SK-N-SH (cell line): ENCODE data around the gene PPP5C. TPM values are rescaled to one million over a fixed set of nuclear protein-coding genes. Genes with fewer than 3 reads are reported as not detected.

ENCODE experiments used
- CTCF ChIA-PET: fragments of 300-600, 350-600 bp; formaldehyde crosslinking; extraction: SDS; loops from one replicate; lab custom pipeline; 2021; lab: Yijun Ruan, JAX
- POLR2A ChIA-PET: fragments of 350-600 bp; sonication (Branson Sonifier 250); formaldehyde crosslinking; extraction: SDS; loops from one replicate; lab custom pipeline; 2020; ENCODE audit warnings: antibody characterized with exemption, inconsistent platforms; lab: Yijun Ruan, JAX
- DNase-seq: peaks from one replicate; pipeline ENCODE4 v3.0.0; 2012
- H2AFZ ChIP-seq: fragments of 200-600 bp; sonication (generic); 2 replicates; pipeline ENCODE4 v1.8.1; 2016; ENCODE audit warnings: antibody characterized with exemption, mild to moderate bottlenecking, low read depth
- H3F3A ChIP-seq: fragments of 200-600 bp; sonication (generic); replicated peaks from 2 replicates; pipeline ENCODE3; 2016; ENCODE audit warnings: antibody characterized with exemption, mild to moderate bottlenecking; ENCODE audit not compliant: insufficient read depth
- H3K27ac ChIP-seq, 2 experiments: fragments of 200-500 bp in 1 of 2; fragments of 200-600 bp in 1 of 2; sonication (Bioruptor generic) in 1 of 2; sonication (generic), shearing (Covaris generic) in 1 of 2; 2 replicates each; pipeline versions ENCODE4 v1.5.1 to v1.6.1; 2014 to 2016; ENCODE audit warnings: low read depth in 2 of 2, inconsistent platforms in 1 of 2, low read length in 1 of 2, mild to moderate bottlenecking in 1 of 2, mixed read lengths in 1 of 2
- H3K27me3 ChIP-seq: fragments of 200-600 bp; sonication (generic), shearing (Covaris generic); 2 replicates; pipeline ENCODE4 v1.6.1; 2016; ENCODE audit warnings: mixed run types; ENCODE audit not compliant: insufficient read depth
- H3K36me3 ChIP-seq, 2 experiments: fragments of 200-500 bp in 1 of 2; fragments of 200-600 bp in 1 of 2; sonication (Bioruptor generic) in 1 of 2; sonication (generic) in 1 of 2; replicated peaks in 1 of 2; 2 replicates each; pipeline versions ENCODE3 to v1.5.1; 2014 to 2016; ENCODE audit warnings: low read length in 1 of 2, mild to moderate bottlenecking in 1 of 2; ENCODE audit not compliant: insufficient read depth in 2 of 2, control insufficient read depth in 1 of 2
- H3K4me1 ChIP-seq, 2 experiments: fragments of 200-500 bp in 1 of 2; fragments of 200-600 bp in 1 of 2; sonication (Bioruptor generic) in 1 of 2; sonication (generic), shearing (Covaris generic) in 1 of 2; 2 replicates each; pipeline versions ENCODE4 v1.5.1 to v1.6.1; 2014 to 2016; ENCODE audit warnings: low read depth in 1 of 2, low read length in 1 of 2, mixed run types in 1 of 2; ENCODE audit not compliant: insufficient read depth in 2 of 2, control insufficient read depth in 1 of 2
- H3K4me2 ChIP-seq: fragments of 200-600 bp; sonication (generic), shearing (Covaris generic); 2 replicates; pipeline ENCODE4 v1.6.1; 2017; ENCODE audit warnings: mixed run types
- H3K4me3 ChIP-seq, 2 experiments: fragments of 200-500 bp in 1 of 2; fragments of 200-600 bp in 1 of 2; sonication (Bioruptor generic) in 1 of 2; sonication (generic), shearing (Covaris generic) in 1 of 2; 2 replicates each; pipeline versions ENCODE4 v1.5.1 to v1.8.1; 2014 to 2016; ENCODE audit warnings: low read depth in 2 of 2, inconsistent platforms in 1 of 2, low read length in 1 of 2, mild to moderate bottlenecking in 1 of 2, mixed read lengths in 1 of 2, moderate library complexity in 1 of 2
- H3K79me2 ChIP-seq: fragments of 200-600 bp; sonication (generic); 2 replicates; pipeline ENCODE4 v1.8.1; 2017; ENCODE audit warnings: mild to moderate bottlenecking; ENCODE audit not compliant: insufficient read depth
- H3K9ac ChIP-seq: fragments of 200-600 bp; sonication (generic); 2 replicates; pipeline ENCODE4 v1.6.1; 2017; ENCODE audit warnings: mixed run types
- H3K9me2 ChIP-seq: fragments of 200-600 bp; sonication (generic); 2 replicates; pipeline ENCODE4 v1.6.1; 2017; ENCODE audit warnings: mixed run types
- H3K9me3 ChIP-seq: fragments of 200-600 bp; sonication (generic); 2 replicates; pipeline ENCODE4 v1.6.1; 2017; ENCODE audit warnings: mixed run types, mild to moderate bottlenecking, moderate library complexity
- H4K20me1 ChIP-seq: fragments of 200-600 bp; sonication (generic); 2 replicates; pipeline ENCODE4 v1.6.1; 2017; ENCODE audit warnings: mild to moderate bottlenecking, mixed run types; ENCODE audit not compliant: insufficient read depth
- CTCF ChIP-seq: fragments of 200-600 bp; sonication (generic); IDR thresholded peaks from 2 replicates; pipeline ENCODE4 v1.6.1; 2017; ENCODE audit warnings: antibody characterized with exemption, mild to moderate bottlenecking, moderate library complexity
- EP300 ChIP-seq, 2 experiments: IDR thresholded peaks; 2 replicates each; pipeline versions ENCODE4 v1.4.0 to v1.6.1; 2012; ENCODE audit warnings: borderline replicate concordance in 1 of 2, low read depth in 1 of 2, low read length in 1 of 2
- FOSL2 ChIP-seq: IDR thresholded peaks from 2 replicates; pipeline ENCODE4 v1.4.0; 2012; ENCODE audit warnings: low read depth, mild to moderate bottlenecking, moderate library complexity, borderline replicate concordance
- IRF3 ChIP-seq: fragments of 150-350 bp; IDR thresholded peaks from 2 replicates; pipeline ENCODE4 v1.6.1; 2016; ENCODE audit warnings: mild to moderate bottlenecking, low read depth, low read length
- JUND ChIP-seq: IDR thresholded peaks from 2 replicates; pipeline ENCODE4 v1.4.0; 2012
- MEF2A ChIP-seq: IDR thresholded peaks from 2 replicates; pipeline ENCODE4 v1.4.0; 2012; ENCODE audit warnings: low read depth, borderline replicate concordance
- MXI1 ChIP-seq: IDR thresholded peaks from 2 replicates; pipeline ENCODE4 v1.6.1; 2012; ENCODE audit warnings: mild to moderate bottlenecking, low read depth, low read length, improper control_type of control experiment
- NRF1 ChIP-seq: IDR thresholded peaks from 2 replicates; pipeline ENCODE4 v1.6.1; 2012; ENCODE audit warnings: low read depth, mild to moderate bottlenecking, low read length
- POLR2AphosphoS5 ChIP-seq: IDR thresholded peaks from 2 replicates; pipeline ENCODE4 v1.6.1; 2012; ENCODE audit warnings: low read depth, low read length
- RAD21 ChIP-seq: IDR thresholded peaks from 2 replicates; pipeline ENCODE4 v1.6.1; 2012; ENCODE audit warnings: mild to moderate bottlenecking, low read length
- REST ChIP-seq: IDR thresholded peaks from 2 replicates; pipeline ENCODE4 v1.6.1; 2012; ENCODE audit warnings: mild to moderate bottlenecking, low read depth, low read length, moderate library complexity
- RFX5 ChIP-seq: IDR thresholded peaks from 2 replicates; pipeline ENCODE4 v1.6.1; 2012; ENCODE audit warnings: mild to moderate bottlenecking, improper control_type of control experiment, low read length
- SIN3A ChIP-seq: IDR thresholded peaks from 2 replicates; pipeline ENCODE4 v1.6.1; 2012; ENCODE audit warnings: low read depth, mild to moderate bottlenecking, low read length, moderate library complexity, borderline replicate concordance
- SMC3 ChIP-seq: IDR thresholded peaks from 2 replicates; pipeline ENCODE4 v1.6.1; 2012; ENCODE audit warnings: low read depth, low read length, improper control_type of control experiment
- TEAD4 ChIP-seq: IDR thresholded peaks from 2 replicates; pipeline ENCODE4 v1.4.0; 2012; ENCODE audit warnings: mild to moderate bottlenecking, borderline replicate concordance; ENCODE audit not compliant: insufficient read depth
- USF2 ChIP-seq: fragments of 150-350 bp; IDR thresholded peaks from 2 replicates; pipeline ENCODE4 v1.6.1; 2017; ENCODE audit warnings: antibody characterized with exemption, low read length, low read depth, borderline replicate concordance
- YY1 ChIP-seq: IDR thresholded peaks from 2 replicates; pipeline ENCODE4 v1.4.0; 2012; ENCODE audit warnings: low read depth, mild to moderate bottlenecking
- WGBS: methylation state at CpG from one replicate; pipeline ENCODE4 v1.1.6; 2017; ENCODE audit warnings: low lambda C conversion rate; 5-methylcytosine and 5-hydroxymethylcytosine counted together
- polyA plus RNA-seq, 3 experiments: library from polyadenylated mRNA; depleted of rRNA; stranded (reverse); fragments of >200 nt; gene quantifications; 2 replicates each; pipeline ENCODE4 v1.2.3, GENCODE V29; 2012

Gene PPP5C
- polyA plus RNA-seq, 1 of the 3 experiments (the other 2 are of a cell fraction): 162 TPM

- no peaks in the 10 kb centered on the region for H3K27me3 ChIP-seq
- 89% methylated on average over 16 of the region's 30 CpGs for WGBS
- peaks cover 41 to 64% of the 10 kb centered on the region in 2 experiments for H3K36me3 ChIP-seq
- no peak overlapping the region for H3K4me3 ChIP-seq
- no peaks in the 10 kb centered on the region for H3K9me3 ChIP-seq
- TF ChIP-seq POLR2AphosphoS5: no peak
- no peak for TF ChIP-seq USF2
- no peak for TF ChIP-seq SIN3A
- no peak for TF ChIP-seq RAD21
- TF ChIP-seq YY1: no peak
- TF ChIP-seq RFX5: no peak
- no peak for TF ChIP-seq MEF2A
- no peak for TF ChIP-seq EP300 (IDR thresholded peaks at IDR 0.05; ENCODE audit: borderline replicate concordance in 1 of 2, low read depth in 1 of 2, low read length in 1 of 2)
- TF ChIP-seq FOSL2: no peak
- no peaks in the 10 kb centered on the region for H4K20me1 ChIP-seq
- no peaks in the 10 kb centered on the region for H3K4me1 ChIP-seq
- DNase-seq: no peak
- no peak overlapping the region for H2AFZ ChIP-seq
- no peaks in the 10 kb centered on the region for H3K9me2 ChIP-seq
- ChIA-PET POLR2A (no interaction called here), CTCF (interaction anchor here (1.0 to 4.1 kb wide), 4 partner anchors 8 to 143 kb away, joined by 3 to 25 read pairs (median 3); no protein-coding TSS in a partner anchor)
- H3K27ac ChIP-seq: no peak overlapping the region
- H3K9ac ChIP-seq: no peak overlapping the region
- 0 out of 2 replicates have a peak, but pooled peaks cover 6% of the 10 kb centered on the region for H3K79me2 ChIP-seq
- no peaks in the 10 kb centered on the region for H3F3A ChIP-seq
- H3K4me2 ChIP-seq: no peak overlapping the region
Observed at GRCh38 chr19:46386996-46387712, 40.3 kb downstream of the PPP5C start.

- no peak for DNase-seq
- Histone ChIP-seq H2AFZ (no peak overlapping the region), H3F3A (peaks cover 2% of the 10 kb centered on the region), H3K9ac (no peak overlapping the region), H3K79me2 (0 out of 2 replicates have a peak, but pooled peaks cover 2% of the 10 kb centered on the region), H3K27me3 (no peaks in the 10 kb centered on the region), H3K4me1 (no peaks in the 10 kb centered on the region), H4K20me1 (no peaks in the 10 kb centered on the region), H3K4me2 (no peak overlapping the region), H3K9me3 (no peaks in the 10 kb centered on the region), H3K4me3 (no peak overlapping the region), H3K36me3 (peaks cover 35 to 62% of the 10 kb centered on the region in 2 experiments), H3K9me2 (no peaks in the 10 kb centered on the region), H3K27ac (no peak overlapping the region)
- 99% methylated on average over 7 of the region's 10 CpGs for WGBS
- POLR2A ChIA-PET: no interaction called here
- CTCF ChIA-PET: interaction anchor here (1.5 to 4.1 kb wide), 2 partner anchors 8 to 100 kb away, joined by 4 to 25 read pairs; no protein-coding TSS in a partner anchor
- no peak for TF ChIP-seq USF2
- no peak for TF ChIP-seq MXI1
- TF ChIP-seq JUND: no peak
- TF ChIP-seq SMC3: no peak
- TF ChIP-seq NRF1: no peak
- TF ChIP-seq TEAD4: no peak
- no peak for TF ChIP-seq RAD21
- TF ChIP-seq REST: no peak
- TF ChIP-seq CTCF: no peak
- no peak for TF ChIP-seq YY1
- no peak for TF ChIP-seq POLR2AphosphoS5
- no peak for TF ChIP-seq IRF3
Observed at GRCh38 chr19:46387713-46388130, 40.8 kb downstream of the PPP5C start.
